ENCODE results near the gene TLN1. TPM values are rescaled to one million over a fixed set of nuclear protein-coding genes. Genes with fewer than 3 reads are reported as not detected.

TLN1 gene
- total RNA-seq, 1 donor from 2014 or later: 362 TPM

- CTCF ChIA-PET: no interaction called here
- no peak for DNase-seq
- Mint-ChIP-seq H3K27ac (no peak overlapping the region), H3K36me3 (ENCODE audit: low read depth) (peaks cover 2% of the 10 kb centered on the region), H3K4me3 (no peak overlapping the region), H3K27me3 (no peaks in the 10 kb centered on the region), H3K9me3 (no peaks in the 10 kb centered on the region), H3K4me1 (peaks cover 8% of the 10 kb centered on the region)
- ATAC-seq (ENCODE audit: low read depth): no peak
- POLR2A ChIA-PET: no interaction called here
- no peak for TF ChIP-seq CTCF (IDR thresholded peaks at IDR 0.05)
- intact Hi-C loops (cut with micrococcal nuclease): no loop called here
These were observed 35.5 kb upstream of the TLN1 start for GRCh38 chr9:35767458-35767857.

GRCh38 chr9:35766997-35767396, 35.0 kb upstream of the TLN1 start:
- H3K4me1 Mint-ChIP-seq: peaks cover 11% of the 10 kb centered on the region
- ChIA-PET POLR2A (no interaction called here), CTCF (no interaction called here)
- H3K36me3 Mint-ChIP-seq (ENCODE audit: low read depth): peaks cover 2% of the 10 kb centered on the region
- intact Hi-C loops (cut with micrococcal nuclease): no loop called here
- TF ChIP-seq CTCF (IDR thresholded peaks at IDR 0.05): no peak
- H3K27ac Mint-ChIP-seq: no peak overlapping the region
- H3K4me3 Mint-ChIP-seq: no peak overlapping the region
- no peak for DNase-seq
- no peak for ATAC-seq (ENCODE audit: low read depth)
- no peaks in the 10 kb centered on the region for H3K27me3 Mint-ChIP-seq
- H3K9me3 Mint-ChIP-seq: no peaks in the 10 kb centered on the region

- no peak for DNase-seq
- Mint-ChIP-seq H3K4me3 (no peak overlapping the region), H3K36me3 (ENCODE audit: low read depth) (peaks cover 7% of the 10 kb centered on the region), H3K27ac (no peak overlapping the region), H3K27me3 (no peaks in the 10 kb centered on the region), H3K4me1 (peaks cover 33% of the 10 kb centered on the region), H3K9me3 (no peaks in the 10 kb centered on the region)
- CTCF ChIA-PET: no interaction called here
- intact Hi-C loops (cut with micrococcal nuclease): no loop called here
- no peak for TF ChIP-seq CTCF (IDR thresholded peaks at IDR 0.05)
- POLR2A ChIA-PET: no interaction called here
- no peak for ATAC-seq (ENCODE audit: low read depth)
These were observed 31.8 kb upstream of the TLN1 start for GRCh38 chr9:35763803-35764202.

- no peaks in the 10 kb centered on the region for H3K27me3 Mint-ChIP-seq
- ATAC-seq (ENCODE audit: low read depth): no peak
- intact Hi-C loops (cut with micrococcal nuclease): no loop called here
- no peak for TF ChIP-seq CTCF (IDR thresholded peaks at IDR 0.05)
- H3K9me3 Mint-ChIP-seq: no peaks in the 10 kb centered on the region
- H3K36me3 Mint-ChIP-seq (ENCODE audit: low read depth): peaks cover 6% of the 10 kb centered on the region
- ChIA-PET CTCF (interaction anchor here (0.7 kb wide), 2 partner anchors 27 to 151 kb away, joined by 3 read pairs; no protein-coding TSS in a partner anchor), POLR2A (interaction anchor here (0.7 to 0.9 kb wide), 2 partner anchors 10 to 15 kb away, joined by 4 to 5 read pairs; no protein-coding TSS in a partner anchor)
- no peak overlapping the region for H3K4me3 Mint-ChIP-seq
- DNase-seq: no peak
- no peak overlapping the region for H3K27ac Mint-ChIP-seq
- H3K4me1 Mint-ChIP-seq: peaks cover 40% of the 10 kb centered on the region
These were observed 31.2 kb upstream of the TLN1 start for GRCh38 chr9:35763181-35763580.

GRCh38 chr9:35760651-35761050, 28.7 kb upstream of the TLN1 start:
- Mint-ChIP-seq H3K9me3 (no peaks in the 10 kb centered on the region), H3K27me3 (no peaks in the 10 kb centered on the region), H3K27ac (peak overlapping the region; percentile 22), H3K36me3 (ENCODE audit: low read depth) (peaks cover 11% of the 10 kb centered on the region), H3K4me1 (peaks cover 55% of the 10 kb centered on the region), H3K4me3 (no peak overlapping the region)
- intact Hi-C loops (cut with micrococcal nuclease): no loop called here
- ChIA-PET CTCF (interaction anchor here (0.8 to 2.1 kb wide), 3 partner anchors 22 to 66 kb away, joined by 3 to 7 read pairs (median 3); no protein-coding TSS in a partner anchor), POLR2A (interaction anchor here (1.9 kb wide), 1 partner anchor 12 kb away, joined by 6 read pairs; the partner anchor contains the start of genes GBA2 and RGP1)
- DNase-seq (no peak), ATAC-seq (ENCODE audit: low read depth) (no peak)
- TF ChIP-seq CTCF (IDR thresholded peaks at IDR 0.05): no peak

Data from activated B cell treated with CpG ODN at 0.5 μM for 24 hours (primary cell).